Globus pallidus (tissue), 1 donor: ENCODE results near the gene AP4E1.
"Not testable (repeated sequence)": the region's sequence is repeated elsewhere in the genome, so short reads cannot be mapped to it uniquely, and the experiment has no call there.

Source experiments
- DNase-seq: peaks from one replicate; pipeline ENCODE4 v3.0.0-alpha.2; 2015; ENCODE audit warnings: low spot score

AP4E1 gene

GRCh38 chr15:50945725-50946124 is 37.2 kb downstream of the AP4E1 start:
- DNase-seq: no peak

GRCh38 chr15:50950745-50951144 is 42.3 kb downstream of the AP4E1 start:
- not testable (repeated sequence) for DNase-seq

- DNase-seq: no peak
Measured at GRCh38 chr15:50953302-50953701, 44.8 kb downstream of the AP4E1 start.

GRCh38 chr15:50954837-50955236 is 46.4 kb downstream of the AP4E1 start:
- not testable (repeated sequence) for DNase-seq

- no peak for DNase-seq
Measured at GRCh38 chr15:50959717-50960116, 51.2 kb downstream of the AP4E1 start.

DNA sequence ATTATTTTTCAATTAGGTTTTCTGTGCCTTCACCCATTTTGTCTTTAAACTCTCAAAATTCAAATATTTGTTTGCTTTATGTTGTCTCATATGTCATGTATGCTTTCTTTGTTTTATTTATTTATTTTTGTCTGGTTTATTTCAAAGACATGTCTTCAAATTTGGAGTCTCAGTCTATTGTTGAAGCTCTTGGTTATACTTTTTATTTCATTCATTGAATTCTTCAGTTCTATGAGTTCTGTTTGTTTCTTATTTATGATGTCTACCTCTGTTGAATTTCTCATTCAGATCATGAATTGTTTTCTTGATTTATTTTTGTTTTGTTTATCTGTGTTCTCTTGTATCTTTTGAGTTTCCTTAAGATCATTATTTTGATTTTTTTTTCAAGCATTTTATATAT is 55.6 kb downstream of the AP4E1 start:
- no peak for DNase-seq

DNA sequence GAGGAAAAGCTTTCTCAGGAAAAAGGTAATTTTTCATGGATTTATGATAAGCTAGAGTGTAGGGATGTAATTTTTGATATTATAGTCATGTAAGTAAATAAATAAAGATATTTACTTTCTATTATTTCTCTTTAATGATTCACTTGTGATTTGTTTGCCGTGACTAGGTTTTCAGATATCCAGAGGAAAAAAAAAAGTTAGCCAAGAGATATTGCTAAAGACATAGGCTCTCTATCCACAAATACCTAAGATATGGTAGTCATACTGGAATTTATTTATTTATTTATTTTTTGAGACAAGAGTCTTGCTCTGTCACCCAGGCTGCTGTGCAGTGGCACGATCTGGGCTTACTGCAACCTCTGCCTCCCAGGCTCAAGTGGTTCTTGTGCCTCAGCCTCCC is 59.9 kb downstream of the AP4E1 start:
- DNase-seq: no peak

DNA sequence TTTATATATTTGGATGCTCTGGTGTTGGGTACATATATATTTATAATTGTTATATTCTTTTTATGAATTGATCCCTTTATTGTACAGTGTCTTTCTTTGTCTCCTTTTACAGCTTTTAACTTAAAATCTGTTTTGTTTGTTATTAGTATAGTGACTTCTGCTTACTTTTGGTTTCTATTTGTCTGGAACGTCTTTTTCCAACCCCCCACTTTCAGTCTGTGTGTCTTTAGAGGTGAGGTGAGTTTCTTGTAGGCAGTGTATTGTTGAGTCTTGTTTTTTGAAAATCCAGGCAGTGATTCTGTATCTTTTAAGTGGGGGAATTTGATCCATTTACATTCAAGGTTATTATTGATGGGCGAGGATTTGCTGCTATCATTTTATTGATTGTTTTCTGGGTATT is 62.0 kb downstream of the AP4E1 start:
- DNase-seq: no peak

- DNase-seq: no peak
Measured at GRCh38 chr15:50971115-50971514, 62.6 kb downstream of the AP4E1 start.

DNA sequence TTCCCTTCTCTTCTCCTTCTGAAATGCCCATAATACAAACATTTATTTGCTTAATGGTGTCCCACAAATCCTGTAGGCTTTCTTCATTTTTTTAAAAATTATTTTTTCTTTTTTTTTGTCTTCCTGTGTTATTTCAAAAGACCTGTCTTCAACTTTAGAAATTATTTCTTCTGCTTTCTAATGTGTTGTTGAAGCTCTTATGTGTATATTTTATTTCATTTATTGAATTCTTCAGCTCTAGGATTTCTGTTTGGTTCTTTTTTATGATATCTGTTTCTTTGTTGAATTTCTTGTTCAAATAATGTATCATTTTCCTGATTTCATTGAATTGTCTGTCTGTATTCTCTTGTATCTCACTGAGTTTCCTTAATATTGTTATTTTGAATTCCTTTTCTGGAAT is 63.1 kb downstream of the AP4E1 start:
- DNase-seq: no peak

GRCh38 chr15:50973605-50974004 is 65.1 kb downstream of the AP4E1 start:
- no peak for DNase-seq

DNA sequence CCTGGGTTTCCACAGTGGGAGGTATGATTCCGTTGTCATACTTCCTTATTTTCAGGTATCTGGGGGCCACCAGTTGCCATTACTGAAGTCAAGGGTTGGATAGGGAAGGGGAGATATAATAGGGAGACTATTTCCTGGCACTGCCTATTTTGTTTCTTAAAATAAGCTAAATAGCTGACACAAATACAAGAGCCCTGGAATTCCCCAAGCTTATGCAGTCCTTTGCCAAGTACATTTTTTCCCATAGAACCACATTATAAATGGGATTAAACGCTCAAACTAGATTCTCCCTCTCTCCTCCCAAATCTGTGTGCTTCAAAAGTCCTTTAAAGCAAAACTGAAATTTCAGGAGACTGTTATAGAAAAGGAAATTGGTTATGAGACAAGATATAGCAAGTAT is 68.7 kb downstream of the AP4E1 start:
- no peak for DNase-seq

DNA sequence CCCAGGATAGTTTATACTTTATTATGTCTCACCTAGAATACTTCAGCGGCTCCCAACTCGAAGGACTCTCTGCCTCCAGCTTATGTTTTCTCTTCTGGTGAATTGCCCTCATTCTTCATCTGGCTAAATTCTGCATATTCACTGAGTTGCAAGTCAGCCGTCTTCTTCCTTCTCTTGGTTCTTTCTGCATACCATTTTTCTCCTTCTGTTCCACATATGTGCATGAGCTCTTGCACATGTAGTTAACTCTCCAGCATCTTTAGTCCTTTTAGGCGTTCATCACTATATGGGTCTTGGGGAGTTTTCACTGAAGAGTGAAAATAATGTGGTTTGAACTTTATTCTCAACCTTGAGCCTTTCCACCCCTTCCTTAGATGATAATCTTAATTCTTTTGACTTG is 70.1 kb downstream of the AP4E1 start:
- no peak for DNase-seq

GRCh38 chr15:50979041-50979440 is 70.6 kb downstream of the AP4E1 start:
- no peak for DNase-seq

DNA sequence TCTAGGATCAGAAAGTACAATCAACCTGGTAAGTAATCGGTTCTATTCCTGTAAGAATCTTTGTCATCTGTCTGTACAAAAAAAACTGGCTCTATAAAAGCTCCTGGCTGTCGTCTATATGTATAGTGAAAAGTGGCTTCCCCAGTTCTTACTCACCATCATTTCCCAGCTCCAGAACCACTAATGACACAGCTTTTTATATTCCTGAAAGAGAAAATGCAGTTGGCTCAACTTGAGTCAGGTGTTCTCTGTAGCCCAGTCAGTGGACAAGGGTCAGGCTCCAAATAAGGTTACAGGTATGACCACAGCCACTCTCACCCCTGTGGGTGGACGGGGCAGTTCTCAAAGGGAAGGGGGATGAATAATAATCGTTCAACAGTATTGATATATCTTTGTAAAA is 85.1 kb downstream of the AP4E1 start:
- DNase-seq: no peak

DNA sequence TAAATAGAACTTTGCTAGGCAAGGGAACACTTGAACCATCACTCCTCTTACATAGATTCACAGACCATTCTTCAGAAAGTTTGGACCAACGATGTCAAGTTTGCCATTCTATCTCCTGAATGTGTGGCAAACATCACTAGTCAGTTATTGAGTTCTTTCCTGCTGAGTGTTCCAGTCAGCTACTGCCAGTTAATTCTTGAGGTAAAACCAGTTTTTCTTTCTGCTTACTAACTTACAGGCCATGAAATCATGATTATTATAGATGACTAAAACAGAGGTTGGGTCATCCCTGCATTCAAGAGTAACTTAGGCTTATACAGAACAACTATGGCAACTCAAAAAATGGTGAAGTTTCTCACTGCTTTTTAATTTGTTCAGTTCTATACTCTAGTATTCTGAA is 88.2 kb downstream of the AP4E1 start:
- no peak for DNase-seq

- DNase-seq: no peak
Measured at GRCh38 chr15:50997371-50998051, 89.0 kb downstream of the AP4E1 start.

GRCh38 chr15:51004103-51004551 is 95.6 kb downstream of the AP4E1 start:
- no peak for DNase-seq

DNA sequence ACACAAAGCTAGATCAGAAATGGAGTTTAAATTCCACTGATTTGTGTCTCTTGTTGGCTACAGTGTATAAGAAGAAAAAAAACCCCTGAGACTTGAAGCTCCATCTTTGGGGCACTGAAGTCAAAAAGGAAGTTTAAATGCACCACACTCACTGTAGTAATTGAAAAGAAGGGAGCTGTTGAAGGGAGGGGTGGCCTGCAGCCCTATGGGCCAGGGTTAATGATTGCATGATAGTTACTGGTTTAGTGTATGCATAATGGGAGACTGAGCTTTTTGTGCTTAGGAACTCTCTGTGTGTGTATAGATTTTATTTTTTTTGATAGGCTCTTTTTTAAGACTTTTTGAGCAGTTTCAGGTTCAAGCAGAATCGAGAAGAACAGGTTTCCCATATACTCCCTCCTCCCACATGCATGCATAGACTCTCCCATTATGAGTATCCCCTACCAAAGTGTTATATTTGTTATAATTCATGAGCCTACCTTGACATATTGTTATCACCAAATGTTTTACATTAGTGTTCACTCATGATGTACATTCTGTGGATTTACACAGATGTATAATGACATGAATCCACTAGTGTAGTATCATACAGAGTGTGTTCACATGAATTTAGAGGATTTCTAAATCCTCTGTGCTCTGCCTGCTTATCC is 98.0 kb downstream of the AP4E1 start:
- no peak for DNase-seq

GRCh38 chr15:51007131-51007666 is 98.7 kb downstream of the AP4E1 start:
- DNase-seq: no peak

GRCh38 chr15:51011212-51011611 is 102.7 kb downstream of the AP4E1 start:
- no peak for DNase-seq

GRCh38 chr15:51016615-51017014 is 108.1 kb downstream of the AP4E1 start:
- no peak for DNase-seq

DNA sequence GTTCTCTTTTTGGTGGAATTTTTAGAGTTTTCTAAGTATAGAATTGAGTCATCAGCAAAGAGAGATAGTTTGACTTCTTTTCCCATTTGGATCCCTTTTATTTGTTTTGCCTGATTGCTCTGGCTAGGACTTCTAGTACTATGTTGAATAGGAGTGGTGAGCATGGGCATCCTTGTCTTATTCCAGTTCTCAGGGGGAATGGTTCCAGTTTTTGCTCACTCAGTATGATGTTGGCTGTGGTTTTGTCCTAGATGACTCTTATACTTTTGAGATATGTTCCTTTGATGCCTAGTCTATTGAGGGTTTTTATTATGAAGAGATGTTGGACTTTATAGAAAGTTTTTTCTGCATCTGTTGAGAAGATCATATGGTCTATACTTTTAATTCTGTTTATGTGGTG is 113.7 kb downstream of the AP4E1 start:
- DNase-seq: no peak

DNA sequence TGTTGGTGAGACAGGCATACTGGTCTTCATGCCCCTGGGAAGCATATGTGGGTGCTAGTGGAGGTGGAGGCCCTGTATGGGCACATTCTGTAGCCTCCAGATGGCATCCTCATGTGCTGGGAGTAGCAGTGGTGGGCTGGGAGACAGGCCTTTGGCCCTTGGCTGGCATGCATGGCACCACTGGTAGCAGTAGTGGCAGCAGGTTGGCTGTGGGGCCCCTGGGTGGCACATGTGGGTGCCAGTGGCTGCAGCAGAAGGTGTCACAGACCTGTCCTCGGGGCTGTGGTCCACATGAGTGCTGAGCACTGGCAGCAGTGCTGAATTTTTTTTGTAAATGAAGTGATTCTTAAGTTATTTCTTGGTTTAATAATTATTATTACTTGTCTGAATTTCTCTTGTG is 115.0 kb downstream of the AP4E1 start:
- no peak for DNase-seq
